Mammary epithelial cell (primary cell): ENCODE measurements around the gene IAH1.

Experiments
- CTCF ChIP-seq, 2 donors: IDR thresholded peaks in 1 of 2; conservative IDR thresholded peaks in 1 of 2; 2 replicates each; pipeline ENCODE4 v1.5.1; 2011 to 2012; ENCODE audit warnings: inconsistent platforms in 2 of 2, low read length in 2 of 2, mild to moderate bottlenecking in 2 of 2, control low read depth in 1 of 2, low read depth in 1 of 2; ENCODE audit not compliant: insufficient read depth in 1 of 2; ENCODE audit errors: extremely low read depth in 1 of 2
- EZH2 ChIP-seq: IDR thresholded peaks from 2 replicates; pipeline ENCODE4 v1.6.1; 2012; ENCODE audit warnings: low read length, inconsistent platforms, borderline replicate concordance

GRCh38 chr2:9525266-9525665 lies 50.9 kb downstream of the IAH1 start:
- TF ChIP-seq EZH2 (no peak), CTCF (conservative IDR thresholded peaks at IDR 0.05 in 1 of 2, IDR thresholded peaks at IDR 0.05 in 1 of 2; ENCODE audit: extremely low read depth in 1 of 2, insufficient read depth in 1 of 2, low read depth in 1 of 2, low read length in 2 of 2) (no peak)
